HepG2 (cell line): ENCODE results near the gene NOVA2. TPM values are rescaled to one million over a fixed set of nuclear protein-coding genes. Genes with fewer than 3 reads are reported as not detected.

Experiments used
- ATRX ChIP-seq: sonication (generic); formaldehyde crosslinking; IDR thresholded peaks from 2 replicates; pipeline ENCODE4 v1.4.0; 2020; ENCODE audit warnings: missing genetic modification reagents, borderline replicate concordance
- CCDC6 ChIP-seq: sonication (generic); formaldehyde crosslinking; IDR thresholded peaks from 2 replicates; pipeline ENCODE4 v1.8.1; 2022; ENCODE audit warnings: mild to moderate bottlenecking, missing genetic modification reagents, moderate library complexity
- GLI4 ChIP-seq: sonication (generic); formaldehyde crosslinking; IDR thresholded peaks from 2 replicates; pipeline ENCODE4 v1.5.1; 2020; ENCODE audit warnings: missing genetic modification reagents, mild to moderate bottlenecking, moderate library complexity, borderline replicate concordance
- PAX8 ChIP-seq: sonication (generic); formaldehyde crosslinking; IDR thresholded peaks from 2 replicates; pipeline ENCODE4 v1.8.0; 2022; ENCODE audit warnings: mild to moderate bottlenecking, missing genetic modification reagents, borderline replicate concordance
- PPARG ChIP-seq: conservative IDR thresholded peaks from 2 replicates; pipeline ENCODE4 v1.6.1; 2016; ENCODE audit warnings: missing biosample characterization, missing genetic modification reagents
- SCMH1 ChIP-seq: sonication (generic); formaldehyde crosslinking; IDR thresholded peaks from 2 replicates; pipeline ENCODE4 v1.9.0; 2021; ENCODE audit warnings: missing genetic modification reagents, mild to moderate bottlenecking, borderline replicate concordance
- SMAD9 ChIP-seq: sonication (generic); formaldehyde crosslinking; IDR thresholded peaks from 2 replicates; pipeline ENCODE4 v1.5.1; 2020; ENCODE audit warnings: mild to moderate bottlenecking, missing genetic modification reagents
- ZFAT ChIP-seq: sonication (generic); formaldehyde crosslinking; conservative IDR thresholded peaks from 2 replicates; pipeline ENCODE4 v1.8.1; 2023; ENCODE audit warnings: missing genetic modification reagents, inconsistent platforms
- ZNF232 ChIP-seq: sonication (generic); formaldehyde crosslinking; IDR thresholded peaks from 2 replicates; pipeline ENCODE4 v1.4.0; 2020; ENCODE audit warnings: missing genetic modification reagents, borderline replicate concordance
- ZNF264 ChIP-seq: sonication (generic); formaldehyde crosslinking; IDR thresholded peaks from 2 replicates; pipeline ENCODE4 v1.4.0; 2020; ENCODE audit warnings: missing genetic modification reagents
- ZNF337 ChIP-seq: sonication (generic); formaldehyde crosslinking; IDR thresholded peaks from 2 replicates; pipeline ENCODE4 v1.5.1; 2020; ENCODE audit warnings: missing genetic modification reagents, low read depth, mild to moderate bottlenecking, borderline replicate concordance
- ZNF367 ChIP-seq: sonication (generic); formaldehyde crosslinking; IDR thresholded peaks from 2 replicates; pipeline ENCODE4 v1.4.0; 2020; ENCODE audit warnings: missing genetic modification reagents, borderline replicate concordance
- ZNF546 ChIP-seq: sonication (generic); formaldehyde crosslinking; conservative IDR thresholded peaks from 2 replicates; pipeline ENCODE4 v1.8.1; 2023; ENCODE audit warnings: mild to moderate bottlenecking, missing genetic modification reagents
- ZNF776 ChIP-seq: sonication (generic); formaldehyde crosslinking; IDR thresholded peaks from 2 replicates; pipeline ENCODE4 v1.4.0; 2020; ENCODE audit warnings: mild to moderate bottlenecking, missing genetic modification reagents
- ZNF781 ChIP-seq: sonication (generic); formaldehyde crosslinking; IDR thresholded peaks from 2 replicates; pipeline ENCODE4 v1.5.1; 2020; ENCODE audit warnings: borderline replicate concordance, mild to moderate bottlenecking, missing genetic modification reagents; ENCODE audit errors: not compliant biosample characterization
- ZSCAN21 ChIP-seq: sonication (generic); formaldehyde crosslinking; IDR thresholded peaks from 2 replicates; pipeline ENCODE4 v1.8.0; 2022; ENCODE audit warnings: mild to moderate bottlenecking, missing genetic modification reagents, moderate library complexity, borderline replicate concordance
- polyA plus RNA-seq, 8 experiments: library from polyadenylated mRNA; depleted of rRNA in 3 of 8; stranded (reverse) in 7 of 8; unstranded in 1 of 8; fragments of >200 nt; fragmentation: Illumina TruSeq in 4 of 8; extraction: Trizol in 4 of 8; gene quantifications; 2 replicates each; pipeline versions ENCODE4 v1.2.1 to v1.2.3, GENCODE V29; 2011 to 2016; ENCODE audit warnings: low read depth in 4 of 8, missing spikeins in 1 of 8, mixed read lengths in 1 of 8; ENCODE audit not compliant: insufficient read depth in 1 of 8
- total RNA-seq, 5 experiments: library from RNA; depleted of rRNA; stranded (reverse); fragments of >200 nt; fragmentation: Illumina TruSeq; extraction: Trizol; gene quantifications; 2 replicates each; pipeline ENCODE4 v1.2.3, GENCODE V29; 2016; ENCODE audit warnings: low read depth in 1 of 5
- TF ChIP-seq, protein P1 (sequence below): sonication (generic); formaldehyde crosslinking; IDR thresholded peaks from 2 replicates; pipeline ENCODE4 v1.5.0; 2020; ENCODE audit warnings: missing genetic modification reagents
- TF ChIP-seq, protein P2 (sequence below): sonication (generic); formaldehyde crosslinking; IDR thresholded peaks from 2 replicates; pipeline ENCODE4 v1.4.0; 2020; ENCODE audit warnings: missing genetic modification reagents, borderline replicate concordance
- TF ChIP-seq, protein P3 (sequence below): IDR thresholded peaks from 2 replicates; pipeline ENCODE4 v1.4.0; 2020; ENCODE audit warnings: mild to moderate bottlenecking, missing genetic modification reagents
- TF ChIP-seq, protein P4 (sequence below): sonication (generic); formaldehyde crosslinking; IDR thresholded peaks from 2 replicates; pipeline ENCODE4 v1.9.0; 2022; ENCODE audit warnings: missing genetic modification reagents, mild to moderate bottlenecking, borderline replicate concordance

The NOVA2 gene
- total and polyA plus RNA-seq, 2 of the 13 experiments (the other 11 are each of a cell fraction or from before 2014, with no cell fraction given), result not detected

DNA sequence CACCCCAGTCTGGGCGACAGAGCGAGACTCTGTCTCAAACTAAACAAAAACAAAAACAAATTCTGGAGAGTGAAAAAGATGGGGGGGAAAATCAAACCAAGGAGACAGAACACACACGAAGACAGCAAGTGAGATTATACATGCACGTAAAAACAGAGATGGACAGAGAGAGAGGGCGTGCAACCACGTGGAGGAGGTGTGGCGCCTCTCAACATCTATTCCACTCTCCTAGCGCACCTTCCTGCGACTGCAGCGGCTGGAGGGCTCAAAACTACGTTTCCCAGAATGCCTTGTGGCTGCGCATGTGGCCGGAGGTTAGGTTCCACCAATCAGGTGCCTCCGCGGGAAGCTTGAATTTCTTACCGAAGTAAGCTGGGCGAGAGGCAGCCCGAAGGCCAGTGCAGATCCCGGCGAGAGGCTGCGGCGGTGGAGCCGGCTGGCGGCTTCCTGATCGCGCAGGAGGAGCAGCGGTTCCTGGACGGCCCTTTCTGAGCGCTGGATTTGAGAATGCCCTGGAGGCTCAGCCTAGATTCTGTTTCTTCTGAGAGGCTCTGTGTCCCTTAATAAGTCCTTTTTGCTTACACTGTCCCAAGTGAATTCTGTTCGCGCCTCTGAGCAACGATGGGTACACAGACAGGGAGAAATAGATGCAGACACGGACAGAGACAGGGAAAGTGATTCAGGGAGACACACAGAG, 46.0 kb downstream of the NOVA2 start (continued):
- TF ChIP-seq ZFAT (CRISPR knock-in tag), result no peak
- TF ChIP-seq ZNF546 (CRISPR knock-in tag), result no peak
- no peak for TF ChIP-seq ZNF232 (CRISPR knock-in tag)
- no peak for TF ChIP-seq GLI4 (CRISPR knock-in tag)
- no peak for TF ChIP-seq SCMH1 (CRISPR knock-in tag)
- TF ChIP-seq, protein P1, sequence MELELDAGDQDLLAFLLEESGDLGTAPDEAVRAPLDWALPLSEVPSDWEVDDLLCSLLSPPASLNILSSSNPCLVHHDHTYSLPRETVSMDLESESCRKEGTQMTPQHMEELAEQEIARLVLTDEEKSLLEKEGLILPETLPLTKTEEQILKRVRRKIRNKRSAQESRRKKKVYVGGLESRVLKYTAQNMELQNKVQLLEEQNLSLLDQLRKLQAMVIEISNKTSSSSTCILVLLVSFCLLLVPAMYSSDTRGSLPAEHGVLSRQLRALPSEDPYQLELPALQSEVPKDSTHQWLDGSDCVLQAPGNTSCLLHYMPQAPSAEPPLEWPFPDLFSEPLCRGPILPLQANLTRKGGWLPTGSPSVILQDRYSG (CRISPR knock-in tag), result no peak
- no peak for TF ChIP-seq ATRX (CRISPR knock-in tag)
- no peak for TF ChIP-seq ZNF337 (CRISPR knock-in tag)
- TF ChIP-seq ZSCAN21, result peak; percentile 75; the same call in 1 of the 2 replicates
- TF ChIP-seq, protein P2, sequence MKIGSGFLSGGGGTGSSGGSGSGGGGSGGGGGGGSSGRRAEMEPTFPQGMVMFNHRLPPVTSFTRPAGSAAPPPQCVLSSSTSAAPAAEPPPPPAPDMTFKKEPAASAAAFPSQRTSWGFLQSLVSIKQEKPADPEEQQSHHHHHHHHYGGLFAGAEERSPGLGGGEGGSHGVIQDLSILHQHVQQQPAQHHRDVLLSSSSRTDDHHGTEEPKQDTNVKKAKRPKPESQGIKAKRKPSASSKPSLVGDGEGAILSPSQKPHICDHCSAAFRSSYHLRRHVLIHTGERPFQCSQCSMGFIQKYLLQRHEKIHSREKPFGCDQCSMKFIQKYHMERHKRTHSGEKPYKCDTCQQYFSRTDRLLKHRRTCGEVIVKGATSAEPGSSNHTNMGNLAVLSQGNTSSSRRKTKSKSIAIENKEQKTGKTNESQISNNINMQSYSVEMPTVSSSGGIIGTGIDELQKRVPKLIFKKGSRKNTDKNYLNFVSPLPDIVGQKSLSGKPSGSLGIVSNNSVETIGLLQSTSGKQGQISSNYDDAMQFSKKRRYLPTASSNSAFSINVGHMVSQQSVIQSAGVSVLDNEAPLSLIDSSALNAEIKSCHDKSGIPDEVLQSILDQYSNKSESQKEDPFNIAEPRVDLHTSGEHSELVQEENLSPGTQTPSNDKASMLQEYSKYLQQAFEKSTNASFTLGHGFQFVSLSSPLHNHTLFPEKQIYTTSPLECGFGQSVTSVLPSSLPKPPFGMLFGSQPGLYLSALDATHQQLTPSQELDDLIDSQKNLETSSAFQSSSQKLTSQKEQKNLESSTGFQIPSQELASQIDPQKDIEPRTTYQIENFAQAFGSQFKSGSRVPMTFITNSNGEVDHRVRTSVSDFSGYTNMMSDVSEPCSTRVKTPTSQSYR (CRISPR knock-in tag), result no peak
- TF ChIP-seq, protein P3, sequence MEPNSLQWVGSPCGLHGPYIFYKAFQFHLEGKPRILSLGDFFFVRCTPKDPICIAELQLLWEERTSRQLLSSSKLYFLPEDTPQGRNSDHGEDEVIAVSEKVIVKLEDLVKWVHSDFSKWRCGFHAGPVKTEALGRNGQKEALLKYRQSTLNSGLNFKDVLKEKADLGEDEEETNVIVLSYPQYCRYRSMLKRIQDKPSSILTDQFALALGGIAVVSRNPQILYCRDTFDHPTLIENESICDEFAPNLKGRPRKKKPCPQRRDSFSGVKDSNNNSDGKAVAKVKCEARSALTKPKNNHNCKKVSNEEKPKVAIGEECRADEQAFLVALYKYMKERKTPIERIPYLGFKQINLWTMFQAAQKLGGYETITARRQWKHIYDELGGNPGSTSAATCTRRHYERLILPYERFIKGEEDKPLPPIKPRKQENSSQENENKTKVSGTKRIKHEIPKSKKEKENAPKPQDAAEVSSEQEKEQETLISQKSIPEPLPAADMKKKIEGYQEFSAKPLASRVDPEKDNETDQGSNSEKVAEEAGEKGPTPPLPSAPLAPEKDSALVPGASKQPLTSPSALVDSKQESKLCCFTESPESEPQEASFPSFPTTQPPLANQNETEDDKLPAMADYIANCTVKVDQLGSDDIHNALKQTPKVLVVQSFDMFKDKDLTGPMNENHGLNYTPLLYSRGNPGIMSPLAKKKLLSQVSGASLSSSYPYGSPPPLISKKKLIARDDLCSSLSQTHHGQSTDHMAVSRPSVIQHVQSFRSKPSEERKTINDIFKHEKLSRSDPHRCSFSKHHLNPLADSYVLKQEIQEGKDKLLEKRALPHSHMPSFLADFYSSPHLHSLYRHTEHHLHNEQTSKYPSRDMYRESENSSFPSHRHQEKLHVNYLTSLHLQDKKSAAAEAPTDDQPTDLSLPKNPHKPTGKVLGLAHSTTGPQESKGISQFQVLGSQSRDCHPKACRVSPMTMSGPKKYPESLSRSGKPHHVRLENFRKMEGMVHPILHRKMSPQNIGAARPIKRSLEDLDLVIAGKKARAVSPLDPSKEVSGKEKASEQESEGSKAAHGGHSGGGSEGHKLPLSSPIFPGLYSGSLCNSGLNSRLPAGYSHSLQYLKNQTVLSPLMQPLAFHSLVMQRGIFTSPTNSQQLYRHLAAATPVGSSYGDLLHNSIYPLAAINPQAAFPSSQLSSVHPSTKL, result peak; percentile 30; the same call in 1 of the 2 replicates
- 0 out of 2 replicates have a peak, but pooled peaks have one; percentile 32 for TF ChIP-seq PPARG
- TF ChIP-seq ZNF264, result no peak
- TF ChIP-seq SMAD9, result no peak
- peak; percentile 88 for TF ChIP-seq ZNF776 (CRISPR knock-in tag)
- no peak for TF ChIP-seq ZNF781 (CRISPR knock-in tag)
- peak; percentile 74; the same call in 1 of the 2 replicates for TF ChIP-seq CCDC6 (CRISPR knock-in tag)
- TF ChIP-seq, protein P4, sequence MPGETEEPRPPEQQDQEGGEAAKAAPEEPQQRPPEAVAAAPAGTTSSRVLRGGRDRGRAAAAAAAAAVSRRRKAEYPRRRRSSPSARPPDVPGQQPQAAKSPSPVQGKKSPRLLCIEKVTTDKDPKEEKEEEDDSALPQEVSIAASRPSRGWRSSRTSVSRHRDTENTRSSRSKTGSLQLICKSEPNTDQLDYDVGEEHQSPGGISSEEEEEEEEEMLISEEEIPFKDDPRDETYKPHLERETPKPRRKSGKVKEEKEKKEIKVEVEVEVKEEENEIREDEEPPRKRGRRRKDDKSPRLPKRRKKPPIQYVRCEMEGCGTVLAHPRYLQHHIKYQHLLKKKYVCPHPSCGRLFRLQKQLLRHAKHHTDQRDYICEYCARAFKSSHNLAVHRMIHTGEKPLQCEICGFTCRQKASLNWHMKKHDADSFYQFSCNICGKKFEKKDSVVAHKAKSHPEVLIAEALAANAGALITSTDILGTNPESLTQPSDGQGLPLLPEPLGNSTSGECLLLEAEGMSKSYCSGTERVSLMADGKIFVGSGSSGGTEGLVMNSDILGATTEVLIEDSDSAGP, result peak; percentile 74
- TF ChIP-seq PAX8 (CRISPR knock-in tag), result no peak
- TF ChIP-seq ZNF367 (CRISPR knock-in tag), result no peak
